Neural progenitor cell (in vitro differentiated cells): ENCODE measurements around the gene ATP6V1B1. TPM values are rescaled to one million over a fixed set of nuclear protein-coding genes. Genes with fewer than 3 reads are reported as not detected.

Experiments used
- DNase-seq: peaks from one replicate; pipeline ENCODE4 v3.0.0-alpha.2; 2016; ENCODE audit warnings: low spot score
- H2AFZ ChIP-seq: fragments of 200-600 bp; sonication (generic); replicated peaks from 2 replicates; pipeline ENCODE4 v1.6.1; 2016; ENCODE audit warnings: antibody characterized with exemption
- H3F3A ChIP-seq: fragments of 200-600 bp; sonication (generic); 2 replicates; pipeline ENCODE4 v1.6.1; 2016; ENCODE audit warnings: antibody characterized with exemption, low read depth
- H3K27ac ChIP-seq: fragments of 200-600 bp; sonication (generic); 2 replicates; pipeline ENCODE4 v1.5.1; 2016; ENCODE audit warnings: mild to moderate bottlenecking
- H3K27me3 ChIP-seq: fragments of 200-600 bp; sonication (generic); 2 replicates; pipeline ENCODE4 v1.6.1; 2016; ENCODE audit warnings: mild to moderate bottlenecking, moderate library complexity
- H3K36me3 ChIP-seq: fragments of 200-600 bp; sonication (generic); 2 replicates; pipeline ENCODE4 v1.5.1; 2016
- H3K4me1 ChIP-seq: fragments of 200-600 bp; sonication (generic); 2 replicates; pipeline ENCODE4 v1.6.1; 2016; ENCODE audit warnings: mixed run types
- H3K4me2 ChIP-seq: fragments of 200-600 bp; sonication (generic); 2 replicates; pipeline ENCODE4 v1.6.1; 2016
- H3K4me3 ChIP-seq: fragments of 200-600 bp; sonication (generic); 2 replicates; pipeline ENCODE4 v1.5.1; 2016
- H3K79me2 ChIP-seq: fragments of 200-600 bp; sonication (generic); 2 replicates; pipeline ENCODE4 v1.6.1; 2016; ENCODE audit warnings: low read depth
- H3K9ac ChIP-seq: fragments of 200-600 bp; sonication (generic); 2 replicates; pipeline ENCODE4 v1.6.1; 2016
- H3K9me3 ChIP-seq: fragments of 200-600 bp; sonication (generic); 2 replicates; pipeline ENCODE4 v1.5.1; 2016; ENCODE audit warnings: low read depth
- H4K20me1 ChIP-seq: fragments of 200-600 bp; sonication (generic); 2 replicates; pipeline ENCODE4 v1.6.1; 2016; ENCODE audit warnings: low read depth
- H3K27ac Mint-ChIP-seq: 3 replicates; pipeline ENCODE4 v1.8.0; 2021; ENCODE audit warnings: mixed read lengths
- H3K27me3 Mint-ChIP-seq: 2 replicates; pipeline ENCODE4 v1.8.0; 2022; ENCODE audit warnings: low read depth, mild to moderate bottlenecking, inconsistent platforms, moderate library complexity, mixed read lengths; ENCODE audit not compliant: insufficient read depth
- H3K36me3 Mint-ChIP-seq: 3 replicates; pipeline ENCODE4 v1.8.0; 2021; ENCODE audit warnings: mixed read lengths
- H3K4me1 Mint-ChIP-seq: 3 replicates; pipeline ENCODE4 v1.8.0; 2021; ENCODE audit warnings: mixed read lengths
- H3K4me3 Mint-ChIP-seq: 3 replicates; pipeline ENCODE4 v1.8.0; 2021; ENCODE audit warnings: mild to moderate bottlenecking, moderate library complexity, mixed read lengths
- H3K9me3 Mint-ChIP-seq: 3 replicates; pipeline ENCODE4 v1.8.0; 2020; ENCODE audit warnings: mixed read lengths
- EZH2 ChIP-seq: fragments of 200-600 bp; sonication (generic); IDR thresholded peaks from 2 replicates; pipeline ENCODE4 v1.6.1; 2017; ENCODE audit warnings: antibody characterized with exemption, mild to moderate bottlenecking, moderate library complexity
- EZH2phosphoT487 ChIP-seq: fragments of 200-600 bp; sonication (generic); IDR thresholded peaks from 2 replicates; pipeline ENCODE4 v1.6.1; 2017; ENCODE audit warnings: antibody characterized with exemption
- total RNA-seq: library from RNA; depleted of rRNA; stranded (reverse); fragments of >200 nt; gene quantifications from 2 replicates; pipeline ENCODE4 v1.2.3, GENCODE V29; 2015; ENCODE audit warnings: low replicate concordance
- TF ChIP-seq, protein P1 (sequence below): fragments of 200-600 bp; sonication (generic); IDR thresholded peaks from 2 replicates; pipeline ENCODE4 v1.5.1; 2017; ENCODE audit warnings: antibody characterized with exemption, mild to moderate bottlenecking

Gene ATP6V1B1
- total RNA-seq, 1 donor from 2014 or later, result 1.1 TPM

DNA sequence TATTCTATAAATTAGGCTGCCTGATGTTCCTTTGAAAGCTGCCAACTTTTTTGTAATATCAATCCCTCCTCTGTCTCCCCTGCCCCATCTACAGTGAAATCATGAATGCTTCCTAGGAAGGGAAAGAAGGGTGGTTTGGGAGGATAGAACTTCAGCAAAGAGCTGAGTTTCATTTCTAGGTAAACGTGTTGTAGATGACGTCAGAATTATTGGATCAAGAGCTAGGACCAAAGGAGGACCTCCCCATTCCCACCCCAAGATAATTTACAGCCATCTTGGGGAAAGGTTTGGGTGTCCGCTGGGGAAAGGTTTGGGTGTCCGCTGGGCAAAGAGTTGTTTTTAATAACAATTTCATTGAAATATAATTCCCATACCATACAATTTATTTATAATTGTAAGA lies 31.5 kb downstream of the ATP6V1B1 start:
- H3K27ac ChIP-seq, result no peak overlapping the region
- peaks cover 100% of the 10 kb centered on the region for H3K27me3 ChIP-seq
- H3K4me2 ChIP-seq, result no peak overlapping the region
- H3K27me3 Mint-ChIP-seq, result peaks cover 37% of the 10 kb centered on the region
- H4K20me1 ChIP-seq, result no peaks in the 10 kb centered on the region
- no peaks in the 10 kb centered on the region for H3K9me3 ChIP-seq
- DNase-seq, result no peak
- H3K9me3 Mint-ChIP-seq, result no peaks in the 10 kb centered on the region
- peaks cover 3% of the 10 kb centered on the region for H3K4me1 ChIP-seq
- TF ChIP-seq, protein P1, sequence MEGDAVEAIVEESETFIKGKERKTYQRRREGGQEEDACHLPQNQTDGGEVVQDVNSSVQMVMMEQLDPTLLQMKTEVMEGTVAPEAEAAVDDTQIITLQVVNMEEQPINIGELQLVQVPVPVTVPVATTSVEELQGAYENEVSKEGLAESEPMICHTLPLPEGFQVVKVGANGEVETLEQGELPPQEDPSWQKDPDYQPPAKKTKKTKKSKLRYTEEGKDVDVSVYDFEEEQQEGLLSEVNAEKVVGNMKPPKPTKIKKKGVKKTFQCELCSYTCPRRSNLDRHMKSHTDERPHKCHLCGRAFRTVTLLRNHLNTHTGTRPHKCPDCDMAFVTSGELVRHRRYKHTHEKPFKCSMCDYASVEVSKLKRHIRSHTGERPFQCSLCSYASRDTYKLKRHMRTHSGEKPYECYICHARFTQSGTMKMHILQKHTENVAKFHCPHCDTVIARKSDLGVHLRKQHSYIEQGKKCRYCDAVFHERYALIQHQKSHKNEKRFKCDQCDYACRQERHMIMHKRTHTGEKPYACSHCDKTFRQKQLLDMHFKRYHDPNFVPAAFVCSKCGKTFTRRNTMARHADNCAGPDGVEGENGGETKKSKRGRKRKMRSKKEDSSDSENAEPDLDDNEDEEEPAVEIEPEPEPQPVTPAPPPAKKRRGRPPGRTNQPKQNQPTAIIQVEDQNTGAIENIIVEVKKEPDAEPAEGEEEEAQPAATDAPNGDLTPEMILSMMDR, result no peak
- TF ChIP-seq EZH2phosphoT487, result no peak
- TF ChIP-seq EZH2, result no peak
- no peaks in the 10 kb centered on the region for H3K36me3 ChIP-seq
- H3K9ac ChIP-seq, result no peak overlapping the region
- H3K79me2 ChIP-seq, result no peaks in the 10 kb centered on the region
- H3F3A ChIP-seq, result no peaks in the 10 kb centered on the region
- H3K27ac Mint-ChIP-seq, result no peak overlapping the region
- no peak overlapping the region for H3K4me3 Mint-ChIP-seq
- no peak overlapping the region for H2AFZ ChIP-seq
- peaks cover 5% of the 10 kb centered on the region for H3K4me1 Mint-ChIP-seq
- H3K4me3 ChIP-seq, result no peak overlapping the region
- H3K36me3 Mint-ChIP-seq, result no peaks in the 10 kb centered on the region

DNA sequence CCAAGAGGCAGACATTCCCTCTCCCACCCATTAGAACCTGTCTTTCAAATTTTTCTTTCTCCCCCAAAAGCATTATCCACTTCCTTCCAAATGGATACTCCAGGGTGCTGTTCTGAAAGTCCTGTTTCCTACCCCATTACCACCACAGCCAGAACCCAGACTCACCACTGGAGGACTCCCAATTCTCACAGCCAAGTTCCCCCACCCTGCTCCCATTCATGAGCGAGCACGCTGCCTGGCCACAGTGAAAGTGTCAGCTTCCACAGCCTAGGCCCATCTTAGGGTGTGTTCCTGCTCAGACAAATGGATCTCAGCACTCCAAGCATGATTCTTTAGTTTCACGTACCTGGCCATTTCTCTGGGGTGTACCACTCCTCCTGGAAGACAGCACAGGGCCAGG lies 38.9 kb downstream of the ATP6V1B1 start:
- no peak overlapping the region for H3K4me3 ChIP-seq
- H3K4me1 ChIP-seq, result peaks cover 5% of the 10 kb centered on the region
- H3K36me3 ChIP-seq, result no peaks in the 10 kb centered on the region
- no peaks in the 10 kb centered on the region for H3K79me2 ChIP-seq
- no peak overlapping the region for H3K27ac ChIP-seq
- peaks cover 15% of the 10 kb centered on the region for H3F3A ChIP-seq
- DNase-seq, result no peak
- TF ChIP-seq, protein P1, result no peak
- TF ChIP-seq EZH2, result no peak
- TF ChIP-seq EZH2phosphoT487, result no peak
- Mint-ChIP-seq H3K4me1 (peaks cover 22% of the 10 kb centered on the region), H3K36me3 (no peaks in the 10 kb centered on the region), H3K27me3 (no peaks in the 10 kb centered on the region), H3K9me3 (no peaks in the 10 kb centered on the region), H3K27ac (no peak overlapping the region), H3K4me3 (no peak overlapping the region)
- peaks cover 90% of the 10 kb centered on the region for H3K27me3 ChIP-seq
- H3K9me3 ChIP-seq, result no peaks in the 10 kb centered on the region
- H2AFZ ChIP-seq, result no peak overlapping the region
- H3K9ac ChIP-seq, result no peak overlapping the region
- H4K20me1 ChIP-seq, result peaks cover 4% of the 10 kb centered on the region
- no peak overlapping the region for H3K4me2 ChIP-seq

DNA sequence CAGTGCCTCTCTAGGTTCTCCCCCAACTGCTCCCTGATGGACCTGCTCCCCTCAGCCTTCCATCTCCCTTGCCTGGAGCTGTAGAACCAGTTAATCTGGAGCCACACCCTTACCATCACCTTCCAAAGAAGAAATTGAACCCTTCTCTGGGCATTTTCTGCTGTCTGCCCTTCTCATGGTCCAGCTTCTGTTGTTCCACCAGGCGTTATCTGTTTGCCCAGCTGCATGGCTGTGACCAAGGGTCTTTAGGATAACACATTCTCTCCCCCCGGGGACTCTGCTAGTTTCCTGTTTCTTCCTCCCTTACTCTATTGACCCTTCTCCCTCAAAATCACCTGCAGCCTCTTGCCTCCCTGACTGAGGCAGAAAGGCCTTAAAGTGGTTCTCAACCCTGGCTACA lies 39.5 kb downstream of the ATP6V1B1 start:
- Histone ChIP-seq H2AFZ (no peak overlapping the region), H3K36me3 (no peaks in the 10 kb centered on the region), H3K4me2 (no peak overlapping the region), H3K27ac (no peak overlapping the region), H3K4me1 (peaks cover 5% of the 10 kb centered on the region), H3K27me3 (peaks cover 88% of the 10 kb centered on the region), H3K79me2 (no peaks in the 10 kb centered on the region), H3K9me3 (no peaks in the 10 kb centered on the region), H3F3A (peaks cover 16% of the 10 kb centered on the region), H4K20me1 (peaks cover 6% of the 10 kb centered on the region), H3K4me3 (no peak overlapping the region), H3K9ac (no peak overlapping the region)
- Mint-ChIP-seq H3K4me1 (peaks cover 22% of the 10 kb centered on the region), H3K27ac (no peak overlapping the region), H3K36me3 (no peaks in the 10 kb centered on the region), H3K4me3 (no peak overlapping the region), H3K9me3 (no peaks in the 10 kb centered on the region), H3K27me3 (no peaks in the 10 kb centered on the region)
- DNase-seq, result no peak
- no peak for TF ChIP-seq EZH2phosphoT487
- TF ChIP-seq EZH2, result no peak
- TF ChIP-seq, protein P1, result no peak
